Caco-2 (cell line): Measurements from ENCODE around the gene KIAA0753. TPM values are rescaled to one million over a fixed set of nuclear protein-coding genes. Genes with fewer than 3 reads are reported as not detected.

Source experiments
- BruUV-seq: library from RNA; stranded (reverse); fragments of 400-500 nt; replicated peaks from 2 replicates; lab custom pipeline; 2021; lab: Mats Ljungman, UMichigan
- CTCF ChIA-PET: fragments of 300-600 bp; sonication (Branson Sonifier 250); formaldehyde crosslinking; loops from one replicate; lab custom pipeline; 2022; ENCODE audit warnings: antibody characterized with exemption; lab: Charles Lee
- POLR2A ChIA-PET: fragments of 300-600 bp; sonication (Branson Sonifier 250); formaldehyde crosslinking; loops from one replicate; lab custom pipeline; 2022; ENCODE audit warnings: antibody characterized with exemption; lab: Charles Lee
- DNase-seq, 2 experiments: peaks; one replicate each; pipeline versions ENCODE4 v3.0.0 to v3.0.0-alpha.2; 2020 to 2022
- H3K27me3 ChIP-seq: replicated peaks from 2 replicates; pipeline ENCODE4 v1.6.0; 2011; ENCODE audit warnings: low read length; ENCODE audit not compliant: control insufficient read depth, insufficient read depth
- H3K36me3 ChIP-seq: 2 replicates; pipeline ENCODE4 v1.5.1; 2011; ENCODE audit warnings: low read length; ENCODE audit not compliant: control insufficient read depth, insufficient read depth
- H3K4me1 ChIP-seq: fragments of 250-450 bp; sonication (Bioruptor Pico); 2 replicates; pipeline ENCODE4 v1.5.1; 2020; ENCODE audit warnings: mild to moderate bottlenecking
- H3K4me3 ChIP-seq: 2 replicates; pipeline ENCODE4 v1.5.1; 2011; ENCODE audit warnings: low read depth, mild to moderate bottlenecking, control low read depth, low read length
- H3K9me3 ChIP-seq: fragments of 250-450 bp; sonication (Bioruptor Pico); 2 replicates; pipeline ENCODE4 v1.5.1; 2020; ENCODE audit warnings: mild to moderate bottlenecking, moderate library complexity
- H3K27ac Mint-ChIP-seq: one replicate; pipeline ENCODE4 v1.8.0; 2022; ENCODE audit warnings: mixed read lengths; ENCODE audit not compliant: unreplicated experiment
- H3K27me3 Mint-ChIP-seq: one replicate; pipeline ENCODE4 v1.8.0; 2022; ENCODE audit warnings: mixed read lengths; ENCODE audit not compliant: insufficient read depth, unreplicated experiment
- H3K36me3 Mint-ChIP-seq: one replicate; pipeline ENCODE4 v1.8.0; 2022; ENCODE audit warnings: mild to moderate bottlenecking, mixed read lengths; ENCODE audit not compliant: insufficient read depth, unreplicated experiment
- H3K4me1 Mint-ChIP-seq: one replicate; pipeline ENCODE4 v1.8.0; 2022; ENCODE audit warnings: low read depth, mixed read lengths; ENCODE audit not compliant: unreplicated experiment
- H3K4me3 Mint-ChIP-seq: one replicate; pipeline ENCODE4 v1.8.0; 2022; ENCODE audit warnings: mild to moderate bottlenecking, moderate library complexity, mixed read lengths; ENCODE audit not compliant: unreplicated experiment
- H3K9me3 Mint-ChIP-seq: one replicate; pipeline ENCODE4 v1.8.0; 2022; ENCODE audit warnings: mixed read lengths; ENCODE audit not compliant: unreplicated experiment
- CTCF ChIP-seq, 2 experiments: fragments of 200-600 bp in 1 of 2; IDR thresholded peaks; 1 replicate in 1 of 2; 2 replicates in 1 of 2; pipeline versions ENCODE4 v1.5.1 to v1.8.0; 2011 to 2022; ENCODE audit warnings: antibody characterized with exemption in 1 of 2, control low read depth in 1 of 2, inconsistent platforms in 1 of 2, low read depth in 1 of 2, low read length in 1 of 2, mild to moderate bottlenecking in 1 of 2, moderate library complexity in 1 of 2; ENCODE audit not compliant: insufficient read depth in 1 of 2, severe bottlenecking in 1 of 2, unreplicated experiment in 1 of 2
- intact Hi-C: fragments of 100-400 bp; cut with micrococcal nuclease; formaldehyde crosslinking; loops from one replicate; pipeline ENCODE4 v1.10.0; 2022; ENCODE audit not compliant: unreplicated experiment
- total RNA-seq: library from RNA; stranded (reverse); gene quantifications from 2 replicates; pipeline ENCODE4 v1.2.3, GENCODE V29; 2022

The KIAA0753 gene
- total RNA-seq, 1 experiment from 2014 or later = 7.7 TPM

GRCh38 chr17:6539871-6540270 is 100.6 kb downstream of the KIAA0753 start:
- Histone ChIP-seq H3K27me3 (no peaks in the 10 kb centered on the region), H3K36me3 (no peaks in the 10 kb centered on the region), H3K4me3 (no peak overlapping the region), H3K4me1 (no peaks in the 10 kb centered on the region), H3K9me3 (no peaks in the 10 kb centered on the region)
- no peak for TF ChIP-seq CTCF (IDR thresholded peaks at IDR 0.05; ENCODE audit: insufficient read depth in 1 of 2, low read depth in 1 of 2, low read length in 1 of 2, severe bottlenecking in 1 of 2, unreplicated experiment in 1 of 2)
- H3K27me3 Mint-ChIP-seq = no peaks in the 10 kb centered on the region
- intact Hi-C loops = no loop called here
- BruUV-seq = no TSS peak
- CTCF ChIA-PET = no interaction called here
- H3K27ac Mint-ChIP-seq = no peak overlapping the region
- POLR2A ChIA-PET = no interaction called here
- H3K9me3 Mint-ChIP-seq = no peaks in the 10 kb centered on the region
- H3K4me1 Mint-ChIP-seq = no peaks in the 10 kb centered on the region
- no peaks in the 10 kb centered on the region for H3K36me3 Mint-ChIP-seq
- no peak for DNase-seq
- no peak overlapping the region for H3K4me3 Mint-ChIP-seq

GRCh38 chr17:6536566-6537065 is 103.9 kb downstream of the KIAA0753 start:
- Mint-ChIP-seq H3K9me3 (no peaks in the 10 kb centered on the region), H3K27ac (no peak overlapping the region), H3K27me3 (no peaks in the 10 kb centered on the region), H3K4me3 (no peak overlapping the region), H3K4me1 (no peaks in the 10 kb centered on the region), H3K36me3 (no peaks in the 10 kb centered on the region)
- ChIA-PET CTCF (no interaction called here), POLR2A (no interaction called here)
- Histone ChIP-seq H3K27me3 (no peaks in the 10 kb centered on the region), H3K4me3 (no peak overlapping the region), H3K36me3 (no peaks in the 10 kb centered on the region), H3K9me3 (no peaks in the 10 kb centered on the region), H3K4me1 (no peaks in the 10 kb centered on the region)
- DNase-seq = no peak
- intact Hi-C loops = no loop called here
- TF ChIP-seq CTCF (IDR thresholded peaks at IDR 0.05; ENCODE audit: insufficient read depth in 1 of 2, low read depth in 1 of 2, low read length in 1 of 2, severe bottlenecking in 1 of 2, unreplicated experiment in 1 of 2) = no peak
- BruUV-seq = no TSS peak

GRCh38 chr17:6536053-6536452 is 104.5 kb downstream of the KIAA0753 start:
- intact Hi-C loops = no loop called here
- DNase-seq = no peak
- Mint-ChIP-seq H3K4me3 (no peak overlapping the region), H3K27me3 (no peaks in the 10 kb centered on the region), H3K27ac (no peak overlapping the region), H3K36me3 (no peaks in the 10 kb centered on the region), H3K4me1 (no peaks in the 10 kb centered on the region), H3K9me3 (no peaks in the 10 kb centered on the region)
- no peaks in the 10 kb centered on the region for H3K4me1 ChIP-seq
- H3K27me3 ChIP-seq = no peaks in the 10 kb centered on the region
- TF ChIP-seq CTCF (IDR thresholded peaks at IDR 0.05; ENCODE audit: insufficient read depth in 1 of 2, low read depth in 1 of 2, low read length in 1 of 2, severe bottlenecking in 1 of 2, unreplicated experiment in 1 of 2) = no peak
- H3K9me3 ChIP-seq = no peaks in the 10 kb centered on the region
- BruUV-seq = no TSS peak
- ChIA-PET POLR2A (no interaction called here), CTCF (no interaction called here)
- H3K4me3 ChIP-seq = no peak overlapping the region
- no peaks in the 10 kb centered on the region for H3K36me3 ChIP-seq
